ENCODE data around the gene STEAP3. TPM values are rescaled to one million over a fixed set of nuclear protein-coding genes. Genes with fewer than 3 reads are reported as not detected.

Gene STEAP3
- polyA plus RNA-seq, 4 donors, result 1.6 to 2.0 (median 1.7) TPM

GRCh38 chr2:119245076-119245840 is 21.6 kb downstream of the STEAP3 start:
- no peak for DNase-seq (ENCODE audit: low read depth in 4 of 4, low spot score in 2 of 4)

DNA sequence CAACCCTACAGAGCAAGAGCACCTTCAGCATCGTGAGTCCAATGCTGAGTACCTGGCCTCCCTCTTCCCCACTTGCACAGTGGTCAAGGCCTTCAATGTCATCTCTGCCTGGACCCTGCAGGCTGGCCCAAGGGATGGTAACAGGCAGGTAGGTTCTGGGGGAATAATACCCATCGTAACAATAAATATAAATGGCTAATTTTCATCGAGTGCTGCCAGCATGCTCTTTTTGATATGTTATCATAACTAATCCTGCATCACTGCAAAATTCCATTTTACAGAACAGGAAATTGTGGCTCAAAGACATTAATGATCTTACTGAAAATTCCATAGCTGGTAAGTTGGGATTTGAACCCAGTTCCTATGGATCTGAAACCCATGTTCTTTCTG is 22.2 kb downstream of the STEAP3 start:
- no peak for DNase-seq (ENCODE audit: low read depth in 4 of 4, low spot score in 2 of 4)

GRCh38 chr2:119246884-119247843 is 23.5 kb downstream of the STEAP3 start:
- no peak for DNase-seq (ENCODE audit: low read depth in 4 of 4, low spot score in 2 of 4)

DNA sequence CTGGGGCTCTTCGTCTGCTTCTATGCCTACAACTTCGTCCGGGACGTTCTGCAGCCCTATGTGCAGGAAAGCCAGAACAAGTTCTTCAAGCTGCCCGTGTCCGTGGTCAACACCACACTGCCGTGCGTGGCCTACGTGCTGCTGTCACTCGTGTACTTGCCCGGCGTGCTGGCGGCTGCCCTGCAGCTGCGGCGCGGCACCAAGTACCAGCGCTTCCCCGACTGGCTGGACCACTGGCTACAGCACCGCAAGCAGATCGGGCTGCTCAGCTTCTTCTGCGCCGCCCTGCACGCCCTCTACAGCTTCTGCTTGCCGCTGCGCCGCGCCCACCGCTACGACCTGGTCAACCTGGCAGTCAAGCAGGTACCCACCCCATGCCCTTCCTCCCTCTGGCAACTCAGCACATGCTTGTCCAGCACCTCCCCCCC is 24.2 kb downstream of the STEAP3 start:
- DNase-seq (ENCODE audit: low read depth in 4 of 4, low spot score in 2 of 4), result no peak

GRCh38 chr2:119248311-119248710 is 24.7 kb downstream of the STEAP3 start:
- no peak for DNase-seq (ENCODE audit: low read depth in 4 of 4, low spot score in 2 of 4)

DNA sequence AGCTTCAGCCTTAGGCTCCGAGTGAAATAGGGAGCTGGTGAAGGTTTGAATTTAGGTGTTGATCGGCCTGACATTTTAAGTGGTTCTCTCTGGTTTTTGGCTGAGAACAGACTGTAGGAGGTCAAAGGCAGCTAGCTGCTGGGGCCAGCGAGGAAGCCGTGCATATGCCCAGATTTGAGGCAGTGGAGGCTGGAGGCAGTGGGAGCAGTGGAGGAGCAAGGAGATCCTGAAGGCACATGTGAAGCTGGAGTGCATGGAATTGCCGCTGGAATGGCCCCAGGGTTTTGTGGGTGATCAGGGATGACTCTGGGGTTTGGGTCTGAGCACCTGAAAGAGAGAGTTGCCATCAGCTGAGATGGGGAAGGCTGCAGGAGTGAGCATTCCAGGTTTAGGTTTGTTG is 25.1 kb downstream of the STEAP3 start:
- no peak for DNase-seq (ENCODE audit: low read depth in 4 of 4, low spot score in 2 of 4)

DNA sequence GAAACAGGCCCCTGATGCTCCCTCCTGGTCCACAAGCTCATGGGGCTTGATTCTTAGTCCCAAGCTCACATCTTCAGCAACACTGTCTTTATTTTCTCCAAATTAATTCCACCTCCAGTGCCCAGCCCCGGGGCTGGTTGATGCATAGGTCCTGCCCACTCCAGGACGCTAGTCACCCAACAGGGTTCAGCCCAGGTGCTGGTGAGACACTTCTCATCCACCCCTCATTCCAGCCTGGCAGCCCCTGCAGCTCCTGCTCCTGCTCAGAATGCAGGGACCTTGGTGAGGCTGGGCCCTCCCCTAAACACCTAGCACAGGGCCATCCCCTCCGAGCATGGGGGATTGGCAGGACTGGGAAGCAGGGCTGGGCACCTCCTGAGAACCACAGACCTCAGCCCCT is 25.7 kb downstream of the STEAP3 start:
- no peak for DNase-seq (ENCODE audit: low read depth in 4 of 4, low spot score in 2 of 4)

GRCh38 chr2:119249855-119250717 is 26.5 kb downstream of the STEAP3 start:
- DNase-seq (ENCODE audit: low read depth in 4 of 4, low spot score in 2 of 4), result no peak

- DNase-seq (ENCODE audit: low read depth in 4 of 4, low spot score in 2 of 4), result no peak
These were observed 27.2 kb downstream of the STEAP3 start for GRCh38 chr2:119250718-119251290.

GRCh38 chr2:119251652-119252051 is 28.0 kb downstream of the STEAP3 start:
- no peak for DNase-seq (ENCODE audit: low read depth in 4 of 4, low spot score in 2 of 4)

- no peak for DNase-seq (ENCODE audit: low read depth in 4 of 4, low spot score in 2 of 4)
These were observed 28.8 kb downstream of the STEAP3 start for GRCh38 chr2:119252186-119253113.

DNA sequence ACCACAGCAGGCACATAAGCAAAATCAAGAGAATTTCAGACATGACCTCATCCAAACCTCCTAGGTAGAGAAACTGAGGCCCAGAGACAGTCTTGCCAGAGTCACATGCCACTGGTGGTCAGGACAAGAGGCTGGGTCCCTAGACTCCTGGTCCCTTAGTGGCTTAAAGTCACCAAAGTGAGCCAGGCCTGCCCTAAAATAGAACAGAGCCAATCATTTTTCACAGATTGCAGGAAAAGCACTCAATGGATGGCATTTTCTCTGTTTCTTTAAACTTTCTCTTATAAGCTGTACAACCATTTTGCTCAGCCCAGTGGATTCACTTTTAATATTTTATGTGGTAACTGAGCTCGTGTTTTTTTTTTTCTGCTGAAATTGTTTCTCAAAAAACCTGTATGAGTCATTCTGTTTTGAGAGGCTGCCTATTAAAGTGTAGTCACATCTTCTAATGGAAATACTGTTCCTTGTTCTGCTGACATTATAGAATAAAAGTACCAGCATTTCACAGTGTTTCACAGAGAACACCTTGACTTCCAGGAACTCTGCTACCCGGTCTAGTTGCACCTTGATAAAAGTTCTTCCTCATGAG is 29.6 kb downstream of the STEAP3 start:
- DNase-seq (ENCODE audit: low read depth in 4 of 4, low spot score in 2 of 4), result no peak

DNA sequence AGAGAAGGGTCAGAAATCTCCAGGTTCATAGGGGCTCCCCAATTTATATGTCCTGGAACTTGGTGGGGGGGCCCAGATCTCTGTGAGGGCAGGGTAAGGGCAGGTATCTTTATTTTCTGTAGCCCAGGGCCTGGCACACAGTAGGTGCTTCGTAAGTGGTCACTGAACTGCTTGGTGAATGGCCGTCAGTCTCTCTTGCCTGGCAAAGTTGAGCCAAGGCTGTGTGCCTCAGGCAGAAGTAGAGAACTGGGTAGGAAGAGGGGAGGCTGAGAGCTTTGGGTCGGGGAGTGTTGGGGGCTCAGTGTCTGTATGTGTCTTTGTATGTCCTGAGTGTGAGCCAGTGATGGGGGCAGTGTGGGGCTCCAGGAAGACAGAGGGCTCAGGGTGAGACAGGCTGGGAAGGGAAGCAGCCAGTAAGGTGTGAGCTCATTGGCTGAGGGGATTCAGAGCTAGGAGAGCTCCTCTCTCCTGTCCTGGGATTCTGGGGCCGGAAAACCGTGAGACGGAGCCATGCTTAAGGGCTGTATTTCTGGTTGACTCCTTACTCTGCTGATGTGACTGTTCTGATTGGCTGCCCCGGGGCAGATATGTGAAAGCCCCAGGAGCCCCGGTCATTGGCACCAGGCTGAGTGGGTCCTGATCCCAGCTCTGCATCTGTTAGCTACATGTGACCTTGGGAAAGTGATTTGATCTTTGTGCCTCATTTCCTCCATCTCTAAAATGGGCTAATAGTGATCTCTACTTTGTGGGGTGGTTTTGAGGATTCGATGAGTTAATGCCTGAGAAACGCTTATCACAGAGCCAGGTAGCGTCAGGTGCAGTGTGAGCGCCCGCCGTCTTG is 30.3 kb downstream of the STEAP3 start:
- DNase-seq (ENCODE audit: low read depth in 4 of 4, low spot score in 2 of 4), result no peak

DNA sequence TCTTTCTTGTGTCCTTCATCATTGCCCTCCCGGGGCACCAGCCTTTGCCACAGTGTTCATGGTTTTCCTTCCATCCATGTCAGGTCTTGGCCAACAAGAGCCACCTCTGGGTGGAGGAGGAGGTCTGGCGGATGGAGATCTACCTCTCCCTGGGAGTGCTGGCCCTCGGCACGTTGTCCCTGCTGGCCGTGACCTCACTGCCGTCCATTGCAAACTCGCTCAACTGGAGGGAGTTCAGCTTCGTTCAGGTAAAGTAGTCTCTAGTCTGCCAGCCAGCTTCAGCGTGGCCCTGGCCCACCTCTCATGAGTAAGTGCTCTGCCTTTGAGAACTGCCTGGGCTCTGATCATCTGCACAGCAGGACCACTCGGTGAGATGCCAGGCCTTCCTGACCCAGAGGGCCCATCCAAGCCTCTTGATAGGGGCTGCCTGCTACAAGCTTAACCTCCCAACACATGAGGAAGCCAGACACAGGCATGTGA is 31.0 kb downstream of the STEAP3 start:
- DNase-seq (ENCODE audit: low read depth in 4 of 4, low spot score in 2 of 4), result no peak

GRCh38 chr2:119255760-119256581 is 32.3 kb downstream of the STEAP3 start:
- DNase-seq (ENCODE audit: low read depth in 4 of 4, low spot score in 2 of 4), result no peak

- no peak for DNase-seq (ENCODE audit: low read depth in 4 of 4, low spot score in 2 of 4)
These were observed 32.9 kb downstream of the STEAP3 start for GRCh38 chr2:119256582-119256921.

DNA sequence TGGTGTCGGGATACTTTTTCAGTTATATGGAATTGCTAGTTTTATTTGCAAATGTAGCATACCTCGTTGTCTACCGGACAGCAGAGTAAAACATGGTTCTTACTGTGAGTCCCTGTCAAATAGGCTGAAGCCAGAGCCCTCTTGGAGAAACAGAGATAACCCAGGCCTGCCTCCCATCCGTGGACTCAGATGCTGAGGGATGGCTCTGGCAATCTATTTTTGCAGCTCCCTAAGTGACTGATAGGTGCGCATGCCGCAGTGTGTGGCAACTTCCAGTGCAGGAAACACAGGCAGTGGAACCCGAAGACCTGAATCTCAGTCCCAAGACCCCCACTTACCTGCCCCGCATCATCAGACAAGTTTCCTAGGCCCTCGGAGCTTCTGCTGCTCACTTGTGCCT is 33.6 kb downstream of the STEAP3 start:
- no peak for DNase-seq (ENCODE audit: low read depth in 4 of 4, low spot score in 2 of 4)
